Activated CD8-positive, alpha-beta memory T cell treated with anti-CD3 and anti-CD28 coated beads for 36 hours (primary cell): ENCODE results near the gene MACC1. TPM values are rescaled to one million over a fixed set of nuclear protein-coding genes. Genes with fewer than 3 reads are reported as not detected.

ENCODE experiments used
- CTCF ChIA-PET: fragments of 350-600 bp; sonication (Branson Sonifier 250); formaldehyde crosslinking; loops from one replicate; lab custom pipeline; 2021; ENCODE audit warnings: antibody characterized with exemption; lab: Charles Lee
- POLR2A ChIA-PET: fragments of 350-600 bp; sonication (Branson Sonifier 250); formaldehyde crosslinking; loops from one replicate; lab custom pipeline; 2021; ENCODE audit warnings: antibody characterized with exemption; lab: Charles Lee
- total RNA-seq, 2 experiments: library from RNA; stranded (reverse); gene quantifications; one replicate each; pipeline ENCODE4 v1.2.3, GENCODE V29; 2021

MACC1 gene
- under 1 TPM; 0.70 to 0.80 TPM for total RNA-seq

DNA sequence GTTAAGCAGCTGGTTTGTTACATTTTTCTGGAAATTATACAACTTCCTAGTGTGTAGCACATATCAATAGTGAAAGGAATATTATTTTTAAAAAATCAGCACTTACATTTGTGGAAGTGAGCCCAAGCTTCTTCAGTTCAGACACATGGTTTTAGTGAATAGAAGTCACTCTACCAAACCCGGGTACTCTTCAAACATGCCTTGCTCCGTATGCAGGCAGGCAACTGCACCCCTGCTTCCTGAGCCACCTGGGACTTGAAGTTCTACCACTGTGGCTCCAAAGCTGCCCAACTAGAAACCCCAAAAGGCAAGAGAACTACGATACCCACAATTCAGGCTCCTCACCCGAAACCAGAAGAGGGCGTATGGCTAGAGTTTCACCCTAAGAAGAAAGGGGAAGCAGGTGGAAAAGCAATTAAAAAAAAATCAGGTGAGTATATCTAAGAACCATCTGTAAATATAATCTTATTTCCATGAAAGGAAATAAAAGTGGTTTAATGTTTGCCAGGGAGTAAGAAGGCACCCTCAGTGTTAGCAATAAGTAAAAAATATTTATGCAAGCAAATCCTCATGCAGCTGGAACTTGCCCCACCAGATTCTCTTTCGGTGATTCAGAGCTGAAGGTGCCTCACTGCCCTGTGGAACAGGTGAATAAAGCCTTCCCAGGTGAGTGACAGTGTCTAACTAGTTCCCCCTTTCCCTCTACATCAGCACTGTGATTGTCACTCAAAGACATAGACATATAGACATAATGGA is at the start of gene MACC1:
Gene MACC1 (minus strand): TSS at position 192 of the 756 bp plus-strand sequence. CDS start 55,522 bp downstream, outside the sequence.
- CTCF ChIA-PET = no interaction called here
- POLR2A ChIA-PET = no interaction called here

DNA sequence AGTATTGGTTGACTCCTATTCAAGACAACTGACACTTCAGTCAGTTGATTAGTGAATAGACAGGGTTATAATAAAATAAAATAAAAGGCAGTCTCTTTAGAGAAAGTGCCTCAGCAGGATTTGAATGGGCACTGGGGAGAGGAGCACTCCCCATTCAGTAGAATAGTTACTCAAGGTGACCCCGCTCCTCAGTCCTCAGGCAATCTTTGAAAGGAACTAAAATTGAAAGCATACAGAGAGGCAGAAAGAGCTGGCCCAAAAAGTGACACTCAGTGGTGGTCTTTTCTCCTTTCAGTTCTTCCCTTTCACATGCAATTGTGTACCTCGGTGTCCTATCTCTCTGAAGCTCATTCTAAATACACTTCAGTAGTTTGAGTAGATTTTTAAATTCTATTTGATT is 47.4 kb upstream of the MACC1 start:
- POLR2A ChIA-PET = no interaction called here
- CTCF ChIA-PET = interaction anchor here (1.7 kb wide), 1 partner anchor 12 kb away, joined by 3 read pairs; no protein-coding TSS in a partner anchor

GRCh38 chr7:20260223-20260622 is 43.0 kb upstream of the MACC1 start:
- ChIA-PET CTCF (interaction anchor here (0.7 kb wide), 1 partner anchor 69 kb away, joined by 3 read pairs; no protein-coding TSS in a partner anchor), POLR2A (no interaction called here)

GRCh38 chr7:20257212-20257611 is 40.0 kb upstream of the MACC1 start:
- CTCF ChIA-PET = no interaction called here

DNA sequence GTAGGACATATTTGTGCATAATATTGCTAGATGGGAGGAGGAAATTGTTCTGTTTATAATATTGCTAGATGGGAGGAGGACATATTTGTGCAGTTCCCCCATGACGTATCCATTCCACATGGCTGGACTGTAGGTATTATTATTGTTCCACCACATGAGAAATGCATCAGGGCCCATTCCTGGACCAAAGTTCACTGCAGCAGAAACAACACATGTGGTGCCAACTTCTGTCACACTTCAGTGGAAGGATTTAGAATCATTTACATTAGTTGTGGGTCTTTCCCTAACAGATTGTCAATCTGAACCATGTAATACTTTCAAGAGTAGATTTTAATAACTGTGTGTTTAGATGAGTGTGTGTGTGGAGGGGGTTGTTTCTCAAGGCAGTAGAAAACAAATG is 32.7 kb upstream of the MACC1 start:
- POLR2A ChIA-PET = no interaction called here

More at GRCh38 chr7:20257212-20257611, 40.0 kb upstream of the MACC1 start:
- POLR2A ChIA-PET = no interaction called here

DNA sequence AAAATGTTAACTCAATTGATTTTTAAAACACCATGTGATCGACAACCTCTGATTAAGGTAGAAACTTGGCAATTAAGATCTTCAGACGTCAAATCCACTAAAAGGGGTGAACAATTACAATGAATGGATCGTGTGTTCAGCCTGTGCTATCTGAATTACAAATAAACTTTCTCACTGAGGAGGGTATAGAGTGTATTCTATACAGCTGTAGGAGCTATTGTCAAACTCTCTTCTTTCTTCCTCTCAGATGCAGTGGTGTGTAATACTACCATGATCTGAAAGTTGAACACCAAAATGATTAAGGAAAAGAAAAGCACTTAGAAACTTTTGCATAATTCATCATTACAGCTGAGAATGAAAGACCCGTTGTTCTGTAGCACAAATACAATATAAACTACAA is 32.2 kb upstream of the MACC1 start:
- ChIA-PET CTCF (no interaction called here), POLR2A (no interaction called here)

More for the DNA sequence above, 32.7 kb upstream of the MACC1 start:
- CTCF ChIA-PET = no interaction called here

DNA sequence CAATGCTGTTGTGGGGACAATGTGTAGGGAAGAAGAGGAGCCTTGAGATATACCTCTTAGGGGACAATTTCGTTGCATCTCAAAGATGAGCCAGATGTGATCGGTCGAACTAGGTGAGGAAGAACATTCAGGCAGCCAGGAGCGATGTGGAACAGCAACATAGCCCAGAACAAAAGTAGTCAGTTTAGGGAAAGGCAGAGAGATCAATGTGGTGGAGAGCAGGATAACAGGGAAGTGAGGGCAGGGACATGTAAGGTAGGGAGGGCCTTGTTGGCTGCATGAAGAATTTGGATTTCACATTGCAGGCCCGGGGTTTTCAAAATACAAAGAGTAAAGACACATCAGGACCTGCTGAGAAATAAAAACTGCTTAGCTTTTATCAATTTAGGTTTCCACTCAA is 29.1 kb upstream of the MACC1 start:
- ChIA-PET CTCF (no interaction called here), POLR2A (no interaction called here)

DNA sequence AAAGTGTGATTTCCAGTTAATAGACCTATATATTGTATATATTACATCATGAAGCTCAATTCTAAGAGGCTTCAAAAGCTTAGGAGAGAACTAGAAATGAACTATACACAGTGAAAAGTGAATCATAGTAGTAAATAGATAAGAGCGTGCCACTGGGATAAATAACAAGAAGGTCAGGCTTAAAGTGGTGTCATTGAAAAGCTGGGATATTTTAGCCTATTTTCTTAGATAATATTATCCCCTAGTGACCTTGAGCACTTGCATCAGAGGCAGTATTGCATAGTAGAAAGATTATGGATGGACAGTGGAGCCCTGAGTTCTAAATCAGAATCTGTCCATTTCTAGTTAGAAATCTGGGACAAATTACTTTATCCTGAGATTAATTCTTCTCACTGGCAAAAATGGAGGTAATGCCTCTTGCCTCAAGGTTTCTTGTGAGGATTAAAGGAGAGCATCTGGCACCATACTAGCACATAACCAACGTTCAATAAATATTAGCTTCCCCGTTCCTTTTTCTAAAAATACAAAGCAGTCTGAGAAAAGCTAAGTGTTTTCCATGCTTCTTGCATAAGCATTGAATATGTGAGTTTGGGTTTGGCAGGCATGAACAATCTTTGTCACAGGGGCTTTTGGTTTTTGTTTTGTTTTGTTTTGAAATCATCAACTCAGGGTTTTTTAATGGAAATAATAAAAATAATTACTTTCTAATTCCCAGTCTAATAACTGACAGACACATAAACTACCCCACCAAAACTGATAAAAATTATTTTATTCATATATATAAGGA is 27.3 kb upstream of the MACC1 start:
- ChIA-PET POLR2A (no interaction called here), CTCF (no interaction called here)

GRCh38 chr7:20241911-20242261 is 24.7 kb upstream of the MACC1 start:
- ChIA-PET POLR2A (no interaction called here), CTCF (no interaction called here)

DNA sequence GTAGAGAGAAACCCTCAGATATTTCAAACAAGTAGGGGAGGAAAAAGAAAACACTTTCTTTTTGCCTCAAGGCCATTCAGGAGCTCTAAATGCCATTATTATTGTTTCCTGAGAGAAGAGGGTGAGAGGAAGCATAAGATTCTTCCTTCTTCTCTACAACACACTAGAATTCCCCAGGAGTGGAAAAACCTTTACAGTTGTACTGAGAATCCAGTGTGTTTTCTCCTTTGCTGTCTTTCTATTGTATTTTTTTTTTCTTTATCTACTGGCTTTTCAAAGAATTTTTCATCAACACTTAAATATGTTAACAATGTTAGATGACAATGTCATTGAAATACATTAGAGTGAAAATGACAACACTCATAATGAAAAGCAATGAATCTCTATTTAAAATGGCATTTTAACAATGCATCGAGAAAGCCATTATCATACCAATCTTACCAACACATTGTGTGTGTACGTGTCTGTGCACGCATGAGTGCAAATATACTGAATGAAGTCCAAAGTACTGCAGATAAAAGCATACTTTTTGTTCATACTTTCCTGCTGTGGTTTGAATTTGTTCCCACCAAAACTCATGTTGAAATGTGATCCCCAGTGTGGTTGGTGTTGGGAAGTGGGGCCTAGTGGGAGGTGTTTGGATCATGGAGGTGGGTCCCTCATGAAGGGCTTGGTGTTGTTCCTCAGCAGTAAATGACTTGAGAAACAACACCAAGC is 24.2 kb upstream of the MACC1 start:
- ChIA-PET CTCF (no interaction called here), POLR2A (no interaction called here)

- CTCF ChIA-PET = no interaction called here
- POLR2A ChIA-PET = no interaction called here
Measured at GRCh38 chr7:20240080-20240926, 23.1 kb upstream of the MACC1 start.

DNA sequence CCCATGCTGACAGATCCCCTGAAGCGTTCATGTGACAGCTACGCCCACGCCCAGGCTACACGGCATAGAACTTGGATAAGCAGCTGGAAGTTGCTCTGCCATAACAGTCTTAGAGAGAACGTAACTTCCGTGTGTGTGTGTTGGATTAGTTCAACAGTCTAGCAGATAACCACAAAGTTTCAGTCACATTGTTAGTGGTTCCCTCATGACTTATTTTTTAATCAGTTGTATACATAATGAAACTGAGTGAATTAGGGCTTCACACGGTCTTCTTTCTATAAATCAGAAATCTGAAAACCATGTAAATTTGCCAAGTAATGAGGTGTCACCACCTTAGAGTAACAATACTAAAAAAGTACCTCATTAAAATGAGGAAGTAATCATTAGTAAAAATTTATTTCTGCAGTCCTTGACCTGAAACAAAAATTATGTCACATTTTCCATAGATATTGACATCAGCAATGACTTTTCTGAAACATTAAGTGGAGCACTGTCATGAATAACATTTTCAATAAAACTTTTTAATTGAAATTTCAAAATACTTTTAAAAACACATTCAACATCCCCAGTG is 21.7 kb upstream of the MACC1 start:
- ChIA-PET POLR2A (no interaction called here), CTCF (no interaction called here)

GRCh38 chr7:20238194-20238753 is 21.1 kb upstream of the MACC1 start:
- ChIA-PET CTCF (no interaction called here), POLR2A (no interaction called here)

GRCh38 chr7:20237464-20238193 is 20.4 kb upstream of the MACC1 start:
- ChIA-PET POLR2A (no interaction called here), CTCF (no interaction called here)

DNA sequence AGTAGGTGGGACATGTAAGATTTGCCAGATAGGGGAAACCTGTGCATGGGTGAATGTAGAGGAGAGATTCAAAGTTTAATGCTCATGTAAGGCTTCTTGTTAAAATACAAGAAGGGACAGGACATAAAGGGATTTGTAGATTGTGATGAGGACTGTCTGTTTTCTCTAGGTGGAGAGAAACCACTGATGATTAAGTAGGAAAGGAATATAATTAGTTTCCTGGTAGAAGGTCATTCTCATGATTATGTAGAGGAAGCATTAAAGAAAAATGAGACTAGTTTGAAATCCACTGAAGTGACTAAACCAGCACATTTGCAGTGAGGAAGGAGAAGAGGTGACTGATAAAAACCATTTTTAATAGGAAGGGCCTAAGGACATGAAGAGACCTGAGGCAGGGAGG is 19.6 kb upstream of the MACC1 start:
- ChIA-PET POLR2A (no interaction called here), CTCF (no interaction called here)

GRCh38 chr7:20236043-20236442 is 18.9 kb upstream of the MACC1 start:
- CTCF ChIA-PET = interaction anchor here (0.7 kb wide), 1 partner anchor 10 kb away, joined by 3 read pairs; no protein-coding TSS in a partner anchor
- POLR2A ChIA-PET = no interaction called here

DNA sequence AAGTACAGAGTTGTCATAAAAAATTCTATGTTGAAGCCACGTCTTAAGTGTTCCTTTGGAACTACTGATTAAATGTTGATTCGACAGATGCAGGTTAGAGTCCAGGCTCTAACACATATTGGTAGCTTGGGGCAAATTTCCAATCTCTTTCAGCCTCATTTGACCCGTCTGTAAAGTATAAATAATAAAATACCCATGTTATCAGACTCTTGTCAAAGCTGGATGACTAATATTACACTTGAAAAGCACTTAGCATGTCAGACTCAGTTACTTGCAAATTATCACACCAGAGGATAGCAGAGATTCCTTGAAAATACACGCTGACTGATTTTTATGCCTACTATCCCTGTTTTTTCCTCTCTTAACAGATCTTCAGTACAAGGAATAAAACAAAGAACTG is 18.1 kb upstream of the MACC1 start:
- ChIA-PET POLR2A (no interaction called here), CTCF (no interaction called here)

- ChIA-PET CTCF (no interaction called here), POLR2A (no interaction called here)
Measured at GRCh38 chr7:20233362-20233761, 16.2 kb upstream of the MACC1 start.
